A549 (cell line): Measurements from ENCODE around the gene SOX6. TPM values are rescaled to one million over a fixed set of nuclear protein-coding genes. Genes with fewer than 3 reads are reported as not detected.

Source experiments
- ATAC-seq, 2 experiments: fragments of 200-7000 bp in 1 of 2; fragments of >200 bp in 1 of 2; cut with Nextera tagmentation in 1 of 2; cut with Tn5 transposase in 1 of 2; 3 replicates each; pipeline versions ENCODE4 v1.8.0 to v1.9.1; 2018 to 2020; ENCODE audit warnings: mild to moderate bottlenecking in 1 of 2, moderate library complexity in 1 of 2
- CTCF ChIA-PET: fragments of 300-600 bp; sonication (Branson Sonifier 250); formaldehyde crosslinking; extraction: SDS; loops from one replicate; lab custom pipeline; 2021; ENCODE audit warnings: antibody characterized with exemption, inconsistent platforms; lab: Yijun Ruan, JAX
- POLR2A ChIA-PET: fragments of 350-600 bp; formaldehyde crosslinking; extraction: SDS; loops from one replicate; lab custom pipeline; 2021; ENCODE audit warnings: antibody characterized with exemption, inconsistent platforms; lab: Yijun Ruan, JAX
- DNase-seq, 2 experiments: peaks; one replicate each; pipeline versions ENCODE4 v3.0.0 to v3.0.0-alpha.2; 2011 to 2016; ENCODE audit warnings: low read depth in 1 of 2, low spot score in 1 of 2
- FAIRE-seq: peaks from 2 replicates; lab custom pipeline; 2011; peaks lifted over from hg19 to GRCh38; lab: Jason Lieb, UNC
- H3K27ac ChIP-seq, 2 experiments: fragments of >200 bp; sonication (Bioruptor Twin); formaldehyde crosslinking; 3 replicates each; pipeline ENCODE4 v1.5.1; 2016 to 2017
- H3K4me1 ChIP-seq: fragments of >200 bp; sonication (Bioruptor Twin); formaldehyde crosslinking; 3 replicates; pipeline ENCODE4 v1.6.1; 2016
- H3K4me2 ChIP-seq: fragments of >200 bp; sonication (Bioruptor Twin); formaldehyde crosslinking; 3 replicates; pipeline ENCODE4 v1.6.1; 2016
- H3K4me3 ChIP-seq: fragments of >200 bp; sonication (Bioruptor Twin); formaldehyde crosslinking; 3 replicates; pipeline ENCODE4 v1.5.1; 2016
- H3K9me3 ChIP-seq: fragments of >200 bp; sonication (Bioruptor Twin); formaldehyde crosslinking; 3 replicates; pipeline ENCODE4 v1.6.1; 2016
- CBX2 ChIP-seq: fragments of 200-600 bp; sonication (generic); IDR thresholded peaks from 2 replicates; pipeline ENCODE4 v1.6.1; 2016; ENCODE audit warnings: low read depth, mild to moderate bottlenecking, borderline replicate concordance
- CEBPB ChIP-seq, 2 experiments: fragments of >200 bp in 1 of 2; sonication (Bioruptor Twin) in 1 of 2; formaldehyde crosslinking in 1 of 2; IDR thresholded peaks; 2 replicates each; pipeline ENCODE4 v1.6.1; 2012 to 2016
- CHD4 ChIP-seq: fragments of 200-600 bp; sonication (generic); IDR thresholded peaks from 2 replicates; pipeline ENCODE4 v1.6.1; 2016; ENCODE audit warnings: antibody characterized with exemption, mild to moderate bottlenecking, borderline replicate concordance
- CTCF ChIP-seq: fragments of >200 bp; sonication (Bioruptor Twin); formaldehyde crosslinking; IDR thresholded peaks from 3 replicates; pipeline ENCODE4 v1.5.1; 2016
- EHF ChIP-seq: fragments of 250-450 bp; sonication (Bioruptor Pico); IDR thresholded peaks from 2 replicates; pipeline ENCODE4 v1.5.0; 2020; ENCODE audit warnings: mild to moderate bottlenecking
- EHMT2 ChIP-seq: fragments of 200-600 bp; sonication (generic); IDR thresholded peaks from 2 replicates; pipeline ENCODE4 v1.6.1; 2016; ENCODE audit warnings: antibody characterized with exemption, low read depth, mild to moderate bottlenecking, moderate library complexity
- ESRRA ChIP-seq: fragments of 150-350 bp; IDR thresholded peaks from 2 replicates; pipeline ENCODE4 v1.6.1; 2014; ENCODE audit warnings: mild to moderate bottlenecking, low read length, borderline replicate concordance
- FOSB ChIP-seq: fragments of 250-450 bp; sonication (Bioruptor Pico); IDR thresholded peaks from 2 replicates; pipeline ENCODE4 v1.5.0; 2020; ENCODE audit warnings: mild to moderate bottlenecking, moderate library complexity
- FOSL2 ChIP-seq, 2 experiments: fragments of 450-650 bp in 1 of 2; fragments of >200 bp in 1 of 2; sonication (Bioruptor Twin) in 1 of 2; formaldehyde crosslinking; IDR thresholded peaks; 2 replicates each; pipeline versions ENCODE4 v1.5.0 to v1.6.1; 2016 to 2020; ENCODE audit warnings: mild to moderate bottlenecking in 1 of 2, moderate library complexity in 1 of 2
- FOXS1 ChIP-seq: fragments of 250-450 bp; sonication (Bioruptor Pico); IDR thresholded peaks from 2 replicates; pipeline ENCODE4 v1.5.0; 2020; ENCODE audit warnings: mild to moderate bottlenecking, moderate library complexity
- GATA3 ChIP-seq: IDR thresholded peaks from 2 replicates; pipeline ENCODE4 v1.6.1; 2012; ENCODE audit warnings: borderline replicate concordance
- HOXA7 ChIP-seq: fragments of 250-450 bp; sonication (Bioruptor Pico); IDR thresholded peaks from 2 replicates; pipeline ENCODE4 v1.5.0; 2020; ENCODE audit warnings: mild to moderate bottlenecking, moderate library complexity
- HOXB13 ChIP-seq: fragments of 250-450 bp; sonication (Bioruptor Pico); IDR thresholded peaks from 2 replicates; pipeline ENCODE4 v1.5.0; 2020; ENCODE audit warnings: low read depth, mild to moderate bottlenecking, moderate library complexity
- HOXB5 ChIP-seq: fragments of 250-450 bp; sonication (Bioruptor Pico); IDR thresholded peaks from 2 replicates; pipeline ENCODE4 v1.5.0; 2020; ENCODE audit warnings: mild to moderate bottlenecking, moderate library complexity
- JUN ChIP-seq, 2 experiments: fragments of >200 bp; sonication (Bioruptor Twin); formaldehyde crosslinking; IDR thresholded peaks; 2 replicates in 1 of 2; 3 replicates in 1 of 2; pipeline ENCODE4 v1.6.1; 2016 to 2017
- KDM1A ChIP-seq: fragments of 200-600 bp; sonication (generic); IDR thresholded peaks from 2 replicates; pipeline ENCODE4 v1.6.1; 2016; ENCODE audit warnings: low read depth, mild to moderate bottlenecking
- MAFK ChIP-seq: fragments of 450-650 bp; IDR thresholded peaks from 2 replicates; pipeline ENCODE4 v1.6.1; 2014; ENCODE audit not compliant: partially characterized antibody
- MAX ChIP-seq: IDR thresholded peaks from 2 replicates; pipeline ENCODE4 v1.6.1; 2012
- MYC ChIP-seq: IDR thresholded peaks from 2 replicates; pipeline ENCODE4 v1.6.1; 2012; ENCODE audit warnings: mild to moderate bottlenecking, inconsistent platforms, low read length, improper control_type of control experiment, borderline replicate concordance
- NFE2L2 ChIP-seq: fragments of 150-350 bp; conservative IDR thresholded peaks from 2 replicates; pipeline ENCODE4 v1.6.1; 2014; ENCODE audit warnings: low read length
- POLR2A ChIP-seq: IDR thresholded peaks from 2 replicates; pipeline ENCODE4 v1.6.1; 2012; ENCODE audit warnings: mild to moderate bottlenecking, low read length
- RFX5 ChIP-seq: fragments of 450-650 bp; IDR thresholded peaks from 2 replicates; pipeline ENCODE4 v1.7.1; 2014; ENCODE audit warnings: antibody characterized with exemption, mild to moderate bottlenecking, moderate library complexity
- SMC3 ChIP-seq: fragments of >200 bp; sonication (Bioruptor Twin); formaldehyde crosslinking; IDR thresholded peaks from 3 replicates; pipeline ENCODE4 v1.6.1; 2018; ENCODE audit warnings: inconsistent platforms
- SREBF2 ChIP-seq: fragments of 450-650 bp; IDR thresholded peaks from 2 replicates; pipeline ENCODE4 v1.6.1; 2014; ENCODE audit warnings: mild to moderate bottlenecking, moderate library complexity
- TFCP2L1 ChIP-seq: fragments of 250-450 bp; sonication (Bioruptor Pico); IDR thresholded peaks from 2 replicates; pipeline ENCODE4 v1.5.0; 2021; ENCODE audit warnings: mild to moderate bottlenecking
- ZC3H11A ChIP-seq: fragments of 450-650 bp; IDR thresholded peaks from 2 replicates; pipeline ENCODE4 v1.6.1; 2014; ENCODE audit warnings: antibody characterized with exemption, mild to moderate bottlenecking
- ZFP36 ChIP-seq: fragments of 450-650 bp; IDR thresholded peaks from 2 replicates; pipeline ENCODE4 v1.6.1; 2014; ENCODE audit warnings: borderline replicate concordance; ENCODE audit not compliant: partially characterized antibody
- ZSCAN20 ChIP-seq: fragments of 250-450 bp; sonication (Bioruptor Pico); IDR thresholded peaks from 2 replicates; pipeline ENCODE4 v1.8.0; 2022; ENCODE audit warnings: mild to moderate bottlenecking, moderate library complexity
- WGBS: methylation state at CpG from one replicate; pipeline ENCODE4 v1.1.6; 2017; ENCODE audit errors: missing lambda C conversion rate; 5-methylcytosine and 5-hydroxymethylcytosine counted together
- polyA plus RNA-seq, 4 experiments: library from polyadenylated mRNA; depleted of rRNA in 3 of 4; stranded (reverse); fragments of >200 nt; fragmentation: RNase III in 1 of 4; extraction: RNeasy Plus Mini Kit Qiagen cat#74134 plus additional on column Dnase treatment in 1 of 4; gene quantifications; 2 replicates in 3 of 4; 3 replicates in 1 of 4; pipeline ENCODE4 v1.2.3, GENCODE V29; 2011 to 2017
- TF ChIP-seq, protein P1 (sequence below): fragments of 450-650 bp; IDR thresholded peaks from 2 replicates; pipeline ENCODE4 v1.6.1; 2014; ENCODE audit warnings: antibody characterized with exemption
- TF ChIP-seq, protein P2 (sequence below): fragments of 150-350 bp; IDR thresholded peaks from 2 replicates; pipeline ENCODE4 v1.6.1; 2014; ENCODE audit warnings: low read depth, mild to moderate bottlenecking, low read length

SOX6 gene
- polyA plus RNA-seq, 2 of the 4 experiments (the other 2 are of a cell fraction) = 0.18 TPM; not detected in 1

GRCh38 chr11:16373768-16374167, 17.4 kb upstream of the SOX6 start:
- ATAC-seq (no peak), FAIRE-seq (no peak), DNase-seq (no peak)
- Histone ChIP-seq H3K4me3 (no peak overlapping the region), H3K9me3 (no peaks in the 10 kb centered on the region), H3K27ac (no peak overlapping the region), H3K4me1 (no peaks in the 10 kb centered on the region), H3K4me2 (no peak overlapping the region)
- ChIA-PET CTCF (no interaction called here), POLR2A (no interaction called here)
- TF ChIP-seq CBX2 = no peak
- TF ChIP-seq, protein P1, sequence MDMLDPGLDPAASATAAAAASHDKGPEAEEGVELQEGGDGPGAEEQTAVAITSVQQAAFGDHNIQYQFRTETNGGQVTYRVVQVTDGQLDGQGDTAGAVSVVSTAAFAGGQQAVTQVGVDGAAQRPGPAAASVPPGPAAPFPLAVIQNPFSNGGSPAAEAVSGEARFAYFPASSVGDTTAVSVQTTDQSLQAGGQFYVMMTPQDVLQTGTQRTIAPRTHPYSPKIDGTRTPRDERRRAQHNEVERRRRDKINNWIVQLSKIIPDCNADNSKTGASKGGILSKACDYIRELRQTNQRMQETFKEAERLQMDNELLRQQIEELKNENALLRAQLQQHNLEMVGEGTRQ = no peak
- TF ChIP-seq ESRRA = no peak

DNA sequence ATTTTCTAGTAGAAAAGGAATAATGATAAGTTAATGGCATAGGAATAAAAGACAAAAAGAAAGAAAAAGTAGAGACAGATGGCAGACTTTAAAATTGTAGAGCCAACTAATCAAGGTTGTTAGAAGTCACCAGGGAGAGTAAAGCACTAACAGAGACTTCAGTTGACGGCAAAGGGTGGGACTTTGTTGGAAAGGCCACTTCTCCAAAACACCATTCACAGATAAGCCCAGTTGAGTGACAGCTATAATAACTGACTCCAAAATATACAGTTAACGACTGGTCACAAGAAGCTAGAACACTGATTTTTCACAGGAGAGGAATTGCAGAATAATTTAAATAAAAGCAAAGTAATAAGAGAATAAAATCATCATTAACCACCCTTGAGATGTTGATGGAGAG, 16.0 kb upstream of the SOX6 start:
- no peak overlapping the region for H3K4me2 ChIP-seq
- TF ChIP-seq CHD4 (no peak), MYC (no peak), ZSCAN20 (no peak), SREBF2 (no peak), CEBPB (IDR thresholded peaks at IDR 0.05) (no peak), EHMT2 (no peak), GATA3 (no peak), JUN (IDR thresholded peaks at IDR 0.05) (no peak), HOXB5 (CRISPR knock-in tag) (no peak), NFE2L2 (no peak), POLR2A (no peak), MAFK (no peak), CTCF (no peak), EHF (CRISPR knock-in tag) (no peak), FOXS1 (CRISPR knock-in tag) (no peak), ZC3H11A (no peak), MAX (no peak), FOSB (CRISPR knock-in tag) (no peak)
- TF ChIP-seq, protein P2, sequence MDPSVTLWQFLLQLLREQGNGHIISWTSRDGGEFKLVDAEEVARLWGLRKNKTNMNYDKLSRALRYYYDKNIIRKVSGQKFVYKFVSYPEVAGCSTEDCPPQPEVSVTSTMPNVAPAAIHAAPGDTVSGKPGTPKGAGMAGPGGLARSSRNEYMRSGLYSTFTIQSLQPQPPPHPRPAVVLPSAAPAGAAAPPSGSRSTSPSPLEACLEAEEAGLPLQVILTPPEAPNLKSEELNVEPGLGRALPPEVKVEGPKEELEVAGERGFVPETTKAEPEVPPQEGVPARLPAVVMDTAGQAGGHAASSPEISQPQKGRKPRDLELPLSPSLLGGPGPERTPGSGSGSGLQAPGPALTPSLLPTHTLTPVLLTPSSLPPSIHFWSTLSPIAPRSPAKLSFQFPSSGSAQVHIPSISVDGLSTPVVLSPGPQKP = no peak
- TF ChIP-seq, all 56 proteins: peak for 0
- FAIRE-seq (no peak), DNase-seq (no peak), ATAC-seq (no peak)
- H3K27ac ChIP-seq = no peak overlapping the region
- WGBS = 33% methylated on average over 2 of the region's 2 CpGs
- POLR2A ChIA-PET = no interaction called here
- CTCF ChIA-PET = interaction anchor here (0.5 kb wide), 1 partner anchor 1271 kb away, joined by 4 read pairs; no protein-coding TSS in a partner anchor
- H3K4me3 ChIP-seq = no peak overlapping the region
- no peaks in the 10 kb centered on the region for H3K9me3 ChIP-seq
- H3K4me1 ChIP-seq = no peaks in the 10 kb centered on the region

GRCh38 chr11:16367252-16367651, 10.9 kb upstream of the SOX6 start:
- Histone ChIP-seq H3K27ac (no peak overlapping the region), H3K4me2 (no peak overlapping the region), H3K9me3 (no peaks in the 10 kb centered on the region), H3K4me3 (no peak overlapping the region), H3K4me1 (no peaks in the 10 kb centered on the region)
- no peak for ATAC-seq
- WGBS = 60% methylated on average over 2 of the region's 2 CpGs
- FAIRE-seq = no peak
- ChIA-PET POLR2A (no interaction called here), CTCF (no interaction called here)
- DNase-seq = no peak
- no peak for TF ChIP-seq MYC
- TF ChIP-seq GATA3 = no peak
- TF ChIP-seq SMC3 = no peak
- TF ChIP-seq TFCP2L1 = no peak
- no peak for TF ChIP-seq KDM1A
- no peak for TF ChIP-seq CEBPB (IDR thresholded peaks at IDR 0.05)
- no peak for TF ChIP-seq ZFP36
- no peak for TF ChIP-seq EHMT2
- TF ChIP-seq HOXB13 (CRISPR knock-in tag) = no peak
- no peak for TF ChIP-seq HOXA7
- no peak for TF ChIP-seq FOSL2 (IDR thresholded peaks at IDR 0.05)
- no peak for TF ChIP-seq FOSL2 (CRISPR knock-in tag; IDR thresholded peaks at IDR 0.05)
- TF ChIP-seq RFX5 = no peak
